ENCODE results near the gene CERT1. TPM values are rescaled to one million over a fixed set of nuclear protein-coding genes. Genes with fewer than 3 reads are reported as not detected.
"Not testable (repeated sequence)": the region's sequence is repeated elsewhere in the genome, so short reads cannot be mapped to it uniquely, and the experiment has no call there.

CERT1 gene
- total RNA-seq, 2 donors from 2014 or later = 35.9 to 41.2 TPM

DNA sequence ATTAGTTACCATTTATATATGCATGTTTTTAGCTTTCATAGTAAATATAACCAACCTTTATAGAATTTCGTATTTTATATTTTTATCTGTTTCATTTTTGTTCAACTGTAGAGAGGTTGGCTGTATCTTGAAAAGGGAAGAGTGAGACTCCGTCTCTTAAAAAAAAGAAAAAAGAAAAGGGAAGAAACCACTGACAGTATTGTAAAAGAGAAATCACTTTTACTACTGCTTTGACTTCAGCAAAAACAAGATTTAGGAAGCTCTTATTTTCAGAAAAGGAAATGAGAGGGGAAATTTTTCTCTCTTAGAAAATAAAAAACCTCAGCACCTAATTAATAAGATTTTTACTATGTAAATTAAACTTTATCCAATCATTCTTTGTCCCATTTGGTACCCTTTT, 14.6 kb upstream of the CERT1 start:
- intact Hi-C loops (cut with DNase I, micrococcal nuclease) = no loop called here
- ATAC-seq = no peak
- DNase-seq = no peak

DNA sequence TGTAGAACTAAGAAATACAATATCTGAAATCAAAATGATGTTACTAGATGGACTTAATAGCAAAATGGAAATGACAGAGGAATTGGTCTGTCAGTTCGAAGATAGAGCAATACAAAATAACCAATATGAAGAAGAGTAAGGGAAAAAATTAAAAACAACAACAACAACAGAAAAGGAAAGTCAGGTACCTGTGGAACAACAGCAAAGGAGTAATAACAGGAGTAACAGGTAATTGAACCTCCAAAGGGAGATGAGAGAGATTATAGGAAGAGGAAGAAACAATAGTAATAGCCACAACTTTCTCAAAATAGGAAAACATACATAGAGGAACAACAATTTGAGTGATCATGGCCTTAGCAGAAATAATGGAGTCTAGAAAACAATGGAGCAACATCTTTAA, 13.9 kb upstream of the CERT1 start:
- intact Hi-C loops (cut with DNase I, micrococcal nuclease) = no loop called here
- no peak for ATAC-seq
- no peak for DNase-seq

DNA sequence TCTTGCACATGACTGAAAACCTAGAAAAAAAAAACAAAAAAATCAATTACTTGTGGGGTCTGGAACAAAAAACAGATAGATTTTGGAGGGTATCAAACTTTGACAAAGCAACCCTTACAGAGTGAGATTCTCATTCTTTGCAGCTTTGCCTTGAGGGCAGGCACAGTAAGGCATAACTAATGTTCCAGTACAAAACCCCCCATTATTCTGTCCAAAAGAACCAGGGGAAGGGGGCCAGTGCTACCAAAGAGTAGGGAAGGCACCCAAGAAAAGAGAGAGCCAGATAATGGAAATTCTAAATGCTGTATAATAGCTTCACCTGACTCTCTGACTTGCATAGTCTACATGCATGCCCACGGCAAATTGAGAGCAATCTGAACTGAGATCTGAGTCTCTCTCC, 13.2 kb upstream of the CERT1 start:
- intact Hi-C loops (cut with DNase I, micrococcal nuclease) = no loop called here
- DNase-seq (no peak), ATAC-seq (no peak)

DNA sequence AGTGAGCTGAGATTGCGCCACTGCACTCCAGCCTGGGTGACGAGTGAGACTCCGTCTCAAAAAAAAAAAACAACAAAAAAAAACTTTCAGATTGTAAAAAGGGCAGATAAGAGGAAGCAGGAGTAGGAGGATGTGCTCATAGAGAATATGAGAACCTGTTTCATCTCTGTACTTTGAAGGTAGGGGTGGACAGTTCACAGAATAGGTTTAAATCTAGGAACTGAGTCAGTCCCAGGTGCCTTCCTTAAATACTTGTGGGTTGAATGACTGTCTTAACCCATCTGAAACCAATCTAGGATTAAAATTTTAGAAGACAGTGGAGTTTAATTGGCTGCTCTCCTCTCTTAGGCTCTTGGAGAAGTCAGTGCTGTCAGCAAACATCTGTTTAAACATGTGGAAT, 12.6 kb upstream of the CERT1 start:
- DNase-seq = no peak
- intact Hi-C loops (cut with DNase I, micrococcal nuclease) = no loop called here
- no peak for ATAC-seq

DNA sequence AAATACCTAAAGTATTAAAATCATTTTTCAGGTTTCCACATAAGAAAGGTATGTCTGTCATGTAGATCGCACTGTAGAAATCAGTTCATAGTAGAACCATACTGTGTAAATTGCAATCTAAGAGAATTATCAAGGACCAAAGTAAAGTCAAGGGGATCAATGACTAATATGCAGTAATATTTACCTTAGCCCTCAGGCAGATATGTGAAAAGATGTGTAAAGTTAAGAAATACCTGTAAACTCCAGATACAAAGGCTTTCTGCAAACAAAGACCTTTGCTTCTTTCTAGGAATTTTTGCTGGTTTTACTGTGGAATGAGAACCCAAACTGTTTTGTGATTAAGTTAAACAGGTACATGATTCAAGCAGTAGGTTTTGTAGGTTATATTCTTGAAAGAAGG, 11.8 kb upstream of the CERT1 start:
- no peak for DNase-seq
- intact Hi-C loops (cut with DNase I, micrococcal nuclease) = no loop called here
- ATAC-seq = no peak

DNA sequence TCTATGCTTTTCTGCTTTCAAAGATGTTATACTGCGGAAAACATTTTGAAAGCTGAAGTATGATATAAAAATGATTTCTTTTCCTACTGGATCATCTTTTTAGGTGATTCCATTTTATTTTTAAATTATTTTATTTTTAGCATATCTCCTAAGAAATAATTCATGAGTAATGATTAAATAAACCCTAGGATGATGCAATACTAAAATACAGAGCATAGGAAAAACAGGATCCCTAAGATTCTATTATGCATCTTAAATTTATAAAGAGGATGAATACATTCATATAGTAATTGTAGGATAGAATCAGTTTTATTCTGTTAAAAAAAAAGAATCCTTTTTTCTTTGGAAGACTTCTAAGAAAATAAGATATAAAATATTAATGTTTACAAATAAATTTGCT, 11.1 kb upstream of the CERT1 start:
- no peak for DNase-seq
- intact Hi-C loops (cut with DNase I, micrococcal nuclease) = no loop called here
- ATAC-seq = no peak

DNA sequence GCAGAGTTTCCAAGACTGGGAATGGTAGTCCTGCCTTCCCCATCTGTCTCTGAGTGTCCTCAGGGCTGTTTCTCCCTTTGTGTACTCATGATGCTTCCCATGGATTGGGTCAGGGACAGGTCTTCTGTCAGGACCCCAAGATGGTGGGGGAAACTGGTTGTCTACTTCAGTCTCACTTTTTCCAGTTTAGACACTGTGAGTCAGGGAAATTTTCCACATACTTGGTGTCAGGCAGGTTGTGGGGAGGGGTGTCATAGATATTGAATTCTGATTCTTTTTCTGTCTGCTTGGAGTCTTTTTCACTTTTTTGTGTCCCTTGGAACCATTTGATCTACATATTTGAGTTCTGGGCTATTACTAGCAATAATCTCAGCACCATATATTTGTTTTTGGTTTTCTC, 10.6 kb upstream of the CERT1 start:
- ATAC-seq (no peak), DNase-seq (no peak)
- intact Hi-C loops (cut with DNase I, micrococcal nuclease) = no loop called here

DNA sequence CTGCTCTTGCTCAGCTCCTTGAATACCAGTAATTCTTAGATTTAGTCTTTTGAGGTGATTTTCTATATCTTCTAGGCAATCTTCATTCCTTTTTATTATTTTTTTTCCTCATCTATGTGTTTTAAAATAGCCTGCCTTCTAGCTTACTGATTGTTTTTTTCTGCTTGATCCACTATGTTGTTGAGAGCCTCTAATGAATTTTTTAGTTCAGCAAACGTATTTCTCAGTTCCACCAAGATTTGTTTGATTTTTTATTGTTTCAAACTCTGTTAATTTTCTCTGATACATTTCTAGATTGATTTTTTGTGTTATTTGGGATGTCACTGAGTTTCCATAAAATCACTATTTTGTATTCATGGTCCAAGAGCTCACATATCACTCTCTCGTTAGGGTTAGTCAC, 9.8 kb upstream of the CERT1 start:
- intact Hi-C loops (cut with DNase I, micrococcal nuclease) = no loop called here
- ATAC-seq (no peak), DNase-seq (no peak)

DNA sequence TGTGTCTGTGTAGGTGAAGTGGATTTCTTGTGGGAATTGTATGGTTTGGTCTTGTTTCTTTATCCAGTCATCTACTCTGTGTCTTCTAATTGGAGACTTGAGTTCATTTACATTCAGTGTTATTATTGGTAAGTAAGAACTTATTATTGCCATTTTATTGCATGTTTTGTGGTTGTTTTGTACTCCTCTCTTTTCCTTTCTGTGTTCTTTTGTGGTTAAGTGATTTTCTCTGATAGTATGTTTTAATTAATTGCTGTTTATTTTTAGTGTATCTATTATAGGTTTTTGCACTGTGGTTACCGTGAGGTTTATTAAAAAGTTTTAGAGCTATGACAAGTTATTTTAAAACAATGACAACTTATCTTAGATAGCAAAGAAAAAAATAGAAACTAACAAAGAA, 8.3 kb upstream of the CERT1 start:
- intact Hi-C loops (cut with DNase I, micrococcal nuclease) = no loop called here
- DNase-seq = no peak
- ATAC-seq = no peak

DNA sequence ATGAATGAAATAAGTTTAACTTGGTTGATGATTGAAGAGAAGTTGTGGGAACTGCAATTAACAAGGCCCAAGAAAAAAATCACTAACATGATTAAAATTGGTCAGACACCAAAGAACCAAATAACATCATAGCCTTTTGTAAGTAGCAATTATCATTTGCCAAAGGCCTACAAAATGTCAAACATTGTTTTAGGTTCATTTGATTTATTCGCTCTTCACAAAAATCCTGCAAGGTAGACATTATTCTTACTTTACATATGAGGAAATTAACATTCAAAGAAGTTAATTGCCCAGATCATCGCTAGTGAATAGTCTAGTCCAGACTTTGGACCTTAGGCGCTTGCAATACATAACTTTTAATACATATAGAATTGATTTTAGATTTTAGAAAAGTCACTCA, 2.9 kb upstream of the CERT1 start:
- ATAC-seq (no peak), DNase-seq (no peak)
- intact Hi-C loops (cut with DNase I, micrococcal nuclease) = no loop called here

DNA sequence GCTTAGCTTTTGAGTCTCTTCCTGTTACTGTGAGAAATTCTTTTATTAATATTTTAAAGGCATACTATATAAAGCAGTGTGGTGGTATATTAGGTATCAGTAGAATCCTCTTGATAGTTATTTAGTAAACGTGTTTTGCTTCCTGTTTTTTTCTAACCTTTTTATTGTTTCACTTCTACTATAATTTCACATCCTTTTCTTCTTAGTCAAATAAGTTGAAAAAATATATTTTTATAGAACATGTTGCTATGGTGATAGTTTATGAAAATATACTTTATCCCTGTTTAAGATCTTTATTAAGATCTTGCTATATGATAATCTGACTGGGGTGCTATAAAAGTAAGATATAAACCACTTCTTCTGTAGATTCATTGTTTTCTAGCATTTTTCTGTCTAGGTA, 2.4 kb upstream of the CERT1 start:
- DNase-seq = no peak
- ATAC-seq = no peak
- intact Hi-C loops (cut with DNase I, micrococcal nuclease) = no loop called here

DNA sequence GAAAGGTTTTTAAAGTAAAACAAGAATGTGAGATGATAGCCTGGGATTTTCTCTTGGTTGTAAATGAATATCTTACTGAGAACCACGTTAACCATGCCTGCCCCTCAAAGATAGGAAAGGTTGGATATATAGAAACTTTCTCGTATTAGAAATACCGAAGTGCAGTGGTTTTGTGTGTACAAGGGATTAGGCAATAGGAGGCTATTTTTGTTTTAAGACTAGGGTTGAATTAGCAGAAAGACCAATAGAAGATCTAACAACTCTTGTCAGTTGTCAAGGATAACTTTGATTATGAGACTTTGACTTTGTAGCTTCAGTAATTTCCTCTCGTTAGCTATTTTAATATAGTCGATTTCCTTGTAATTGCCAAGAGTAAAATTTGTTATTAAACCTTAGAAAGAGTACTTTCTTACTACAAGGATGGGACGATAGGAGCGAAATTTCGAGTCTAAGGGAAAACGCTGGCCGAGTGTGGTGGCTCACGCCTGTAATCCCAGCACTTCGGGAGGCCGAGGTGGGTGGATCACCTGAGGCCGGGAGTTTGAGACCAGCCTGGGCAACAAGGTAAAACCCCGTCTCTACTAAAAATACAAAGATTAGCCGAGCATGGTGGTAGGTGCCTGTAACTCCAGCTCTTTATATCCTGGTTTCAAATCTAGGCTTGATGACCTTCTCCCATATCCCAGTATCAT, 1.1 kb upstream of the CERT1 start:
- no peak for ATAC-seq
- peak in 1 of 2 donors; percentile 8 for DNase-seq
- intact Hi-C loops (cut with DNase I, micrococcal nuclease) = no loop called here

DNA sequence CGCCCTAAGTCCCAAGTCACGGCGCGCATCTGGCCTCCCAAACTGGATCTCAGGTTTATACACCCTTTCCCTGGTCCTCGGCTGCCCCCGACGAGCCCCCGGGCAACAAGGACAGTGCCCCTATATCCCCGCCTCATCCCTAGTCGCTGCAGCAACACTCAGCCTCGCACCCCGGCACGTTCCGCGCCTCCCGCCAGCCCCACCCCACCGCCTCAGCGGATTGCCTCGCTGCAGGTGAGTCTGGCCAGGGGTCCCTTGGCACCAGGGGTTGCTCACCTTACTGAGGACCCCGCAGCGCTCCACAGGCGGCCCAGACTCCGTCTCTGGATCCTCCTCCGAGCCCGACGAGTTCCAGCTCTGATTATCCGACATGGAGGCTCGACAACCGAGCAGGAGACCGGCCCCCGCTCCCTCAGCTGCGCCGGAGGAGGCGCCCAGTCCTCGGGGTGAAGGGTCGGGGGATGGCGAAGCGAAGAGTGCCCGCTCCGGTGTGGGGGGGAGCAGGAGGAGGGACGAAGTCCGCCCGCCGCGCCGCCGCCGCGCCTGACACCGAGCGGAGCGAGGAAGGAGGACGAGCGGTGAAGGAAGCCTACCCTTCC, 494 bp downstream of the CERT1 start:
- intact Hi-C loops (cut with DNase I, micrococcal nuclease) = no loop called here
- DNase-seq = peak; percentile 58 to 71
- peak; percentile 67 for ATAC-seq

DNA sequence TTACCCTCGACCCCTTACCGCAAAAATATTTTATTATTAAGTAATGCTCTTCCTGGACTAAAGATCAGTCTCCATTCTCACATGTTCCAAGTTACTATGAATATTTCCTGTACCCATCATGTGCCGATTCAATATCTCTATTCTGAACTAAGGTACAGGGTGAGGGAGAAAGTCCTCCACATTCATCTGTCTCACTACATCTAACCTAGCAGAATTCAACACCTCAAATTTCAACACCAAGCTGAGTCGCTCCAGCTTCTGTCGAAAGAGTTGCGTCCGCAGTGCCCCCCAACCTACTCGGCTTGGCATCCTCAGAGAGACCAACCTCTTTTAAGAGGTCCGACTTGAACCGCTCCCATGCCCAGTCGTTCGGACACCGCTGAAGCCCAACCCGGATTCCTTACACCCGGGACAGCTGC, 1.0 kb downstream of the CERT1 start:
- no peak for DNase-seq
- intact Hi-C loops (cut with DNase I, micrococcal nuclease) = no loop called here

DNA sequence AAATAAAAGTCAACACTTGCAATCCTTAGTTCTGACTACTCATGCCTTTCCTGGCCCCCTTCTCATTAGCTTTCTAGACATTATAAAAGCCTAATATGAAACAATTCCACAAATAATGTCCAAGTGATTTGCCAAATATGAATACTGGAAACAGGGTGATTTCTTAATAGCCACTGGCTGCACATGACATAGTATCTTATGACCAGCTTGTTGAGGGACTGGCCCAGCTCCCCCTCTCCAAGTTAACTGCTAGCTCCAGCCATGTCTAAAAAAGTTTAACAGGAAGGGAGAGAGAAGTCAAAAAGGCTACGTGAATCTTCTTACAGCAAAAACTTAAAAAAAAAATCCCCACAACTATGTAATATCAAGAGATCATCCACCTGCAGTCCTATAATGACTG, 1.5 kb downstream of the CERT1 start:
- ATAC-seq = no peak
- no peak for DNase-seq

More for the DNA sequence above, 1.0 kb downstream of the CERT1 start:
- peak; percentile 28 for ATAC-seq

DNA sequence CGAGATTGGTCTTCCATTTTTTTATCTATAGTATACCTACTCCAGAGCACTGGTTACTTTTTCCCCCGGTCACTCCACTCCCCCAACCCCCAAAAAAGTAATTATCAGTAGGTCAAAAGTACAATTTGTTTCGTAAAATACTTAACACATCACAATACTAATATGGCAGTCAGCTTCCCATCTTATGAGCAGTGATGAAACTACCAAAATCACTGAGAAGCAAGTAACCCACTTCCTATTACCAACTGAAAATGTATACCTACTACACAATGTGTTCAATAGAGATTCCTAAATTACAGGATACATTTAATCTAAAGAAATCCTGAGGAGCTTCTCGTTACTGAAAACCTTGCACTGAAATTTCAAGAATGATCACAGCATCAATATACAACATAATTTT, 1.9 kb downstream of the CERT1 start:
- DNase-seq = no peak
- no peak for ATAC-seq
- intact Hi-C loops (cut with DNase I, micrococcal nuclease) = no loop called here

More for the DNA sequence above, 1.5 kb downstream of the CERT1 start:
- intact Hi-C loops (cut with DNase I, micrococcal nuclease) = no loop called here

DNA sequence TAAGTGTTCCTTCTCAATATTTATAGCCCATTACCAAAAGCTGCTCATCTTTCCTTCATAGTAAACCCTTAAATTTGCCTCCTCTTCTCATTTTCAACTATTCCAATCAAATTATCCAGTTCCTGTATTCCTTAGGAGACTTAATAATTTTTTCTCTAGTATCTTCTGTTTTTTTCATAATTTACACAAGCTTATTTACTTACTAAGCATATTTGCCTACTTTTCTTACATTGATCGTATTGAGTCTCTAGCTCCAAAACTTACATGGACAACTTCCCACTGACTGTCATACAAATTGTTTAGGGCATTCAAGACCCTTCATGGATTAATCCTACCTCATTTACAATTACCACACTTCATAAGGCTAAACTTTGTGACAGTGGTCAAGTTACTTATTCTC, 3.6 kb downstream of the CERT1 start:
- intact Hi-C loops (cut with DNase I, micrococcal nuclease) = no loop called here
- ATAC-seq (no peak), DNase-seq (no peak)

DNA sequence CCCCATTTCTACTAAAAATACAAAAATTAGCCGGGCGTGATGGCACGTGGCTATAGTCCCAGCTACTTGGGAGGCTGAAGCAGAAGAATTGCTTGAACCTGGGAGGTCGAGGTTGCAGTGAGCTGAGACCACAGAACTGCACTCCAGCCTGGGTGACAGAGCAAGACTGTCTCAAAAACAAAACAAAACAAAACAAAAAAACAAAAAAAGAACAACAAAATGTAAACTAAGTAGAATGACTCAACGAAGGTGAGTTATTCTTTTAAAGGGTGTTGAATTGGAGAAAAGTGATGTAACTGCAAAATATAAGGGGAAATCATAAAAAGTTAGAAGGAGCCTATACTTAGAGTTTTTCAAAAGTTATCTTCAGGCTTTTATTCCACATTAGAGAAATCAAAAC, 6.3 kb downstream of the CERT1 start:
- intact Hi-C loops (cut with DNase I, micrococcal nuclease); ATAC-seq; DNase-seq: not testable (repeated sequence)

DNA sequence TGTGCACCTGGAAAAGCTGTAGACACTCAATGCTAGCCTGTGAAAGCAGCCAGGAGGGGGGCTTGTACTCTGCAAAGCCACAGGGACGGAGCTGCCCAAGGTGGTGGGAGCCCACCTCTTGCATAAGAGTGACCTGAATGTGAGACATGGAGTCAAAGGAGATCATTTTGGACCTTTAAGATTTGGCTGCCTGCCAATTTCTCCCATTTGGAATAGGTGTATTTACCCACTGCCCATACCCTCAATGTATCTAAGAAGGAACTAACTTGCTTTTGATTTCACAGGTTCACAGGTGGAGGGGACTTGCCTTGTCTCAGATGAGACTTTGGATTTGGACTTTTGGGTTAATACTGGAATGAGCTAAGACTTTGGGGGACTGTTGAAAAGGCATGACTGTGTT, 12.6 kb downstream of the CERT1 start:
- intact Hi-C loops (cut with DNase I, micrococcal nuclease); ATAC-seq; DNase-seq: not testable (repeated sequence)

DNA sequence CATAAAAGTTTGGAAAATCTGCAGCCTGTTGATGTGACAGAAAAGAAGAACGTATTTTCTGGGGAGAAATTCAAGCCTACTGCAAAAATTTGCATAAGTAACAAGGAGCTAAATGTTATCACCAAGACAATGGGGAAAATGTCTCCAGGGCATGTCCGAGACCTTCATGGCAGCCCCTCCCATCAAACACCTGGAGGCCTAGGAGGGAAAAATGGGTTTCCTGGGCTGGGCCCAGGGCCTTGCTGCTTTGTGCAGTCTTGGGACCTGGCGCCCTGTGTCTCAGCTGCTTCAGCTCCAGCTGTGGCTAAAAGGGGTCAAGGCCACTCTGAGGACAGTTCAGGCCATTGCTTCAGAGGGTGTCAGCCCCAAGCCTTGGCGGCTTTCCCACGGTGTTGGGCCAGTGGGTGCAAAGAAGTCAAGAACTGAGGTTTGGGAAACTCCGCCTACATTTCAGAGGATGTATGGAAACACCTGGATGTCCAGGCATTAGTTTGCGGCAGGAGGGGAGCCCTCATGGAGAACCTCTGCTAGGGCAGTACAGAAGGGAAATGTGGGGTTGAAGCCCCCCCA, 13.1 kb downstream of the CERT1 start:
- no peak for ATAC-seq
- intact Hi-C loops (cut with DNase I, micrococcal nuclease) = no loop called here
- DNase-seq = no peak

DNA sequence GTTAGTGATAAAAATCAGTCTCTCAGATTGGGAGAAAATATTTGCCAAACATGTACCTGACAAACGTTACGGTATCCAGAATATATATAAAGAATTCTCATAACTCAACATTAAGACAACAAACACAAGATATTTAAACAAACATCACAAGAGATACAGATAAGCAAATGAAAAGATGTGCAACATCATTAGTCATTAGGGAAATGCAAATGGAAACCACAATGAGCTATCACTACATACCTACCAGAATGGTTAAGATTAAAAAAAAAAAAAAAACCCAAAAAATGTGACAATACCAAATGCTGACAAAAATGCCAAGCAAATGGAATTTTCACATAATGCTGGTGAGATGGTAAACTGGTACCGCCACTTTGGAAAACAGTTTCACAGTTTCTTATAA, 15.4 kb downstream of the CERT1 start:
- intact Hi-C loops (cut with DNase I, micrococcal nuclease) = no loop called here
- no peak for DNase-seq
- no peak for ATAC-seq

Measured in left colon (tissue), 2 donors.